CD4-positive, alpha-beta T cell (primary cell): ENCODE measurements around the gene SPP2. TPM values are rescaled to one million over a fixed set of nuclear protein-coding genes. Genes with fewer than 3 reads are reported as not detected.

Source experiments
- ATAC-seq: fragments of 200-7000 bp; cut with Tn5 transposase; one replicate; pipeline ENCODE4 v1.10.0; 2022; ENCODE audit warnings: mild to moderate bottlenecking; ENCODE audit not compliant: poor library complexity
- CTCF ChIA-PET: fragments of 350-600 bp; sonication (Branson Sonifier 250); formaldehyde crosslinking; loops from one replicate; lab custom pipeline; 2021; ENCODE audit warnings: antibody characterized with exemption, inconsistent platforms; lab: Charles Lee
- POLR2A ChIA-PET: fragments of 350-600 bp; sonication (Branson Sonifier 250); formaldehyde crosslinking; loops from one replicate; lab custom pipeline; 2021; ENCODE audit warnings: antibody characterized with exemption, inconsistent platforms; lab: Charles Lee
- DNase-seq, 14 experiments: peaks; one replicate each; pipeline ENCODE4 v3.0.0-alpha.2; 2013 to 2020; ENCODE audit warnings: mixed read lengths in 2 of 14
- H3K27ac ChIP-seq, 2 donors: one replicate each; pipeline versions ENCODE4 v1.5.1 to v1.7.0; 2013; ENCODE audit warnings: low read length in 2 of 2, low read depth in 1 of 2, mild to moderate bottlenecking in 1 of 2
- H3K27me3 ChIP-seq, 2 experiments: 1 replicate in 1 of 2; 2 replicates in 1 of 2; pipeline versions ENCODE4 v1.6.1 to v1.7.0; 2013; ENCODE audit warnings: low read length in 2 of 2, control low read depth in 1 of 2, mild to moderate bottlenecking in 1 of 2, moderate library complexity in 1 of 2; ENCODE audit not compliant: insufficient read depth in 2 of 2, control insufficient read depth in 1 of 2
- H3K36me3 ChIP-seq: one replicate; pipeline ENCODE4 v1.6.1; 2013; ENCODE audit warnings: low read length, control low read depth; ENCODE audit not compliant: insufficient read depth
- H3K4me1 ChIP-seq: one replicate; pipeline ENCODE4 v1.6.1; 2013; ENCODE audit warnings: low read length, control low read depth; ENCODE audit not compliant: insufficient read depth
- H3K4me3 ChIP-seq: one replicate; pipeline ENCODE4 v1.5.1; 2013; ENCODE audit warnings: mild to moderate bottlenecking, low read length, moderate library complexity
- H3K9me3 ChIP-seq, 2 experiments: 1 replicate in 1 of 2; 2 replicates in 1 of 2; pipeline versions ENCODE4 v1.6.1 to v1.7.0; 2013; ENCODE audit warnings: low read length in 2 of 2, mild to moderate bottlenecking in 2 of 2, control low read depth in 1 of 2, moderate library complexity in 1 of 2; ENCODE audit not compliant: control insufficient read depth in 1 of 2, insufficient read depth in 1 of 2
- H3K27ac Mint-ChIP-seq: one replicate; pipeline ENCODE4 v1.8.0; 2020; ENCODE audit warnings: mixed read lengths
- H3K27me3 Mint-ChIP-seq: one replicate; pipeline ENCODE4 v1.8.0; 2021; ENCODE audit warnings: mixed read lengths
- H3K36me3 Mint-ChIP-seq: one replicate; pipeline ENCODE4 v1.8.0; 2021; ENCODE audit warnings: low read depth, mixed read lengths
- H3K4me1 Mint-ChIP-seq: one replicate; pipeline ENCODE4 v1.8.0; 2021; ENCODE audit warnings: low read depth, mixed read lengths
- H3K4me3 Mint-ChIP-seq: one replicate; pipeline ENCODE4 v1.8.0; 2020; ENCODE audit warnings: mild to moderate bottlenecking, mixed read lengths
- H3K9me3 Mint-ChIP-seq: one replicate; pipeline ENCODE4 v1.8.0; 2020; ENCODE audit warnings: mixed read lengths
- intact Hi-C, 2 experiments: fragments of 100-400 bp; cut with DNase I in 1 of 2; cut with micrococcal nuclease in 1 of 2; formaldehyde crosslinking; loops; one replicate each; pipeline versions ENCODE4 v1.15.1 to v1.9.0; 2023 to 2025; cut with DNase I, micrococcal nuclease
- total RNA-seq, 174 experiments: library from RNA in 2 of 174; stranded (reverse) in 2 of 174; gene quantifications; one replicate each; pipeline ENCODE4 v1.2.3 and lab custom pipeline; 2021 to 2026
- TF ChIP-seq, protein P1 (sequence below): fragments of 200-600 bp; IDR thresholded peaks from one replicate; pipeline ENCODE4 v1.8.0; 2022; ENCODE audit warnings: antibody characterized with exemption, mild to moderate bottlenecking

The SPP2 gene
- total RNA-seq, 2 experiments from 2014 or later: not detected

DNA sequence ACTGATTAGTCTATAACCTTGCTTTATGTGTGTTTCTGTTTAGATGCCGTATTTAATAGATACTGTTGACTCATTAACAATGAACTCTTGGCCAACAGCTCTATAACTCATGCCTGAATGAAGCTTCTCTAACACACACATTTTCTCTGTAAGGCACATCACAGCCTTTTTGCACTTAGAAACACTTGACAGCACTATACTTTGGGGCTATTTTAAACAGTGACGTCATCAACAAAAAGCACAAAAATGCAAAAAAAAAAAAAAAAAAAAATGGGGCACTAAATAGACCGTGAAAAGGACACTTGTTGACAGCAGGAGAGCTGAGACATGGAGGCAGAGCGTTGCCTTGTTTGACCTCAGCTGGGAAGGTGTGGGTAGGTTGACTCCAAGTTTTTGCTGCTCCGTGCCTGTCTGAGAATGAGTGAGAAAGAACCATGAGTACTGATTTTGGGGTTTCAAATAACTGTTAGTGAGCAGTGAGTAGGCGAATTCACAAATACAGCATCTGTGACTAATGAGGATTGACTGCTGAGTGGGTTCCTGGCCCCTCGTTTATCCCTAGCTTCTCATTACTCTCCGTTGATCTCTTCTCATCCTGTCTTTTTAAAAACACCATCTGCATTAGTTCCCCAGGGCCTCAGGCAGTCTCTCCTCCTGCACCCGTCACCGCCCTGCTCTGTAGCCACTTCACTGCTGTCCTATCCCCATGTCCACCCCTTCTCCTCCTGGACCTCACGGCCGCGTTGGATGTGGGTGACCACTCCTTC lies 24.4 kb downstream of the SPP2 start:
- Histone ChIP-seq H3K4me3 (no peak overlapping the region), H3K9me3 (no peaks in the 10 kb centered on the region), H3K36me3 (no peaks in the 10 kb centered on the region), H3K4me1 (peaks cover 20% of the 10 kb centered on the region), H3K27ac (no peak overlapping the region), H3K27me3 (no peaks in the 10 kb centered on the region)
- TF ChIP-seq, protein P1, sequence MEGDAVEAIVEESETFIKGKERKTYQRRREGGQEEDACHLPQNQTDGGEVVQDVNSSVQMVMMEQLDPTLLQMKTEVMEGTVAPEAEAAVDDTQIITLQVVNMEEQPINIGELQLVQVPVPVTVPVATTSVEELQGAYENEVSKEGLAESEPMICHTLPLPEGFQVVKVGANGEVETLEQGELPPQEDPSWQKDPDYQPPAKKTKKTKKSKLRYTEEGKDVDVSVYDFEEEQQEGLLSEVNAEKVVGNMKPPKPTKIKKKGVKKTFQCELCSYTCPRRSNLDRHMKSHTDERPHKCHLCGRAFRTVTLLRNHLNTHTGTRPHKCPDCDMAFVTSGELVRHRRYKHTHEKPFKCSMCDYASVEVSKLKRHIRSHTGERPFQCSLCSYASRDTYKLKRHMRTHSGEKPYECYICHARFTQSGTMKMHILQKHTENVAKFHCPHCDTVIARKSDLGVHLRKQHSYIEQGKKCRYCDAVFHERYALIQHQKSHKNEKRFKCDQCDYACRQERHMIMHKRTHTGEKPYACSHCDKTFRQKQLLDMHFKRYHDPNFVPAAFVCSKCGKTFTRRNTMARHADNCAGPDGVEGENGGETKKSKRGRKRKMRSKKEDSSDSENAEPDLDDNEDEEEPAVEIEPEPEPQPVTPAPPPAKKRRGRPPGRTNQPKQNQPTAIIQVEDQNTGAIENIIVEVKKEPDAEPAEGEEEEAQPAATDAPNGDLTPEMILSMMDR: no peak
- H3K4me1 Mint-ChIP-seq: peaks cover 15% of the 10 kb centered on the region
- ATAC-seq (no peak), DNase-seq (no peak)
- no peaks in the 10 kb centered on the region for H3K36me3 Mint-ChIP-seq
- no peak overlapping the region for H3K4me3 Mint-ChIP-seq
- CTCF ChIA-PET: no interaction called here
- no peaks in the 10 kb centered on the region for H3K9me3 Mint-ChIP-seq
- H3K27ac Mint-ChIP-seq: no peak overlapping the region
- no peaks in the 10 kb centered on the region for H3K27me3 Mint-ChIP-seq
- intact Hi-C loops: no loop called here
- POLR2A ChIA-PET: no interaction called here

DNA sequence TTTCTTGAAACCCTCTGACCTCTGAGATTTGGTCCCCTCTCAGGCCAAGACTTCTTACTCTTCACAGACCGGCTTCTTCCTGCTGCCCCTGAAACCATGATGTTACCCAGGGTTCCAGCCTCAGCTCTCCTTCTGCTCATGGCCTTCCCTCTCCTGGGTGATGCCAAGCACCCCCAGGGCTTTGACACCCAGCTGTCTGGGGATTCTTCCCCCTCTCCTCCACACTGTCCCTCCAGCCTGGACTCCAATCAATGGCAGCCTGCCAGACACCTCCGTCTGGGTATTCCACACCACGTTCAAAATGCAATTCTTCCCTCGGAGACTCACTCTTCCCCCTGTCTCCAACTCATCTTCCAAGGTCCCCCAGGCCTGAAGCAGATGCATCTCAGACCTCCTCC lies 25.0 kb downstream of the SPP2 start:
- H3K4me1 ChIP-seq: peaks cover 20% of the 10 kb centered on the region
- H3K27ac ChIP-seq: no peak overlapping the region
- intact Hi-C loops: no loop called here
- TF ChIP-seq, protein P1: no peak
- POLR2A ChIA-PET: no interaction called here
- CTCF ChIA-PET: no interaction called here
- ATAC-seq (no peak), DNase-seq (no peak)
- H3K9me3 Mint-ChIP-seq: no peaks in the 10 kb centered on the region
- H3K36me3 Mint-ChIP-seq: no peaks in the 10 kb centered on the region
- H3K27ac Mint-ChIP-seq: no peak overlapping the region
- H3K27me3 ChIP-seq: no peaks in the 10 kb centered on the region
- no peaks in the 10 kb centered on the region for H3K27me3 Mint-ChIP-seq
- H3K4me3 ChIP-seq: no peak overlapping the region
- H3K36me3 ChIP-seq: no peaks in the 10 kb centered on the region
- H3K4me3 Mint-ChIP-seq: no peak overlapping the region
- peaks cover 15% of the 10 kb centered on the region for H3K4me1 Mint-ChIP-seq
- H3K9me3 ChIP-seq: no peaks in the 10 kb centered on the region

DNA sequence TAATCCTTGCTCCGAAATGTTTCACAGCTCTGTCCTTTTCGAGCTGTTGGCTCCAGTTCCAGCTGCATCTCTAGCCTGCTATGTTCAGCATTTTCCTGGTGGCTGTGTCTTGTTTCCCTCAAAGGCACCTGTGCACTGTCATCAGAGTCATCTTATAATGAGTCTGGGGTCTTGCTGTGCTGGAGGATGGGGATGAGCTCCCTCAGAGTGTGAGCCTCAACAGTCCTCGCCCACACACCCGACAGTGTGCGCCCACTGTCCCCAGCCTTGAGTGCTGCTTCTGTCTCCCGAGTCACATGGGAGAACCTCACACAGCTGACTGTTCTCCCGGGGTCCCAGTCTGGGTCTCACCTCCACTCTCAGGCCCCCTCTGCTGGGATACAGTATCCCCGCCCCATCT lies 25.4 kb downstream of the SPP2 start:
- TF ChIP-seq, protein P1: no peak
- no peaks in the 10 kb centered on the region for H3K27me3 ChIP-seq
- H3K27ac ChIP-seq: no peak overlapping the region
- no peaks in the 10 kb centered on the region for H3K9me3 Mint-ChIP-seq
- no peak overlapping the region for H3K4me3 ChIP-seq
- peaks cover 15% of the 10 kb centered on the region for H3K4me1 Mint-ChIP-seq
- peaks cover 20% of the 10 kb centered on the region for H3K4me1 ChIP-seq
- no peaks in the 10 kb centered on the region for H3K9me3 ChIP-seq
- no peak overlapping the region for H3K27ac Mint-ChIP-seq
- no peak for ATAC-seq
- H3K27me3 Mint-ChIP-seq: no peaks in the 10 kb centered on the region
- H3K36me3 Mint-ChIP-seq: no peaks in the 10 kb centered on the region
- H3K36me3 ChIP-seq: no peaks in the 10 kb centered on the region
- no peak for DNase-seq
- intact Hi-C loops: no loop called here
- no peak overlapping the region for H3K4me3 Mint-ChIP-seq
- ChIA-PET CTCF (no interaction called here), POLR2A (interaction anchor here (1.0 kb wide), 1 partner anchor 421 kb away, joined by 3 read pairs; the partner anchor contains the start of gene ARL4C)
